ENCODE measurements around the gene NPAS2.

The NPAS2 gene

GRCh38 chr2:101014264-101014857, 194.4 kb downstream of the NPAS2 start:
- no peak for TF ChIP-seq CTCF (conservative IDR thresholded peaks at IDR 0.05; ENCODE audit: control insufficient read depth, insufficient read depth, low read depth, low read length)
- no peak for DNase-seq (ENCODE audit: low read depth)
- no peak overlapping the region for H3K4me3 ChIP-seq (ENCODE audit: control insufficient read depth, low read depth, low read length)

GRCh38 chr2:101017371-101017770, 197.4 kb downstream of the NPAS2 start:
- H3K4me3 ChIP-seq (ENCODE audit: control insufficient read depth, low read depth, low read length), result no peak overlapping the region
- DNase-seq (ENCODE audit: low read depth), result no peak
- TF ChIP-seq CTCF (conservative IDR thresholded peaks at IDR 0.05; ENCODE audit: control insufficient read depth, insufficient read depth, low read depth, low read length), result no peak

- TF ChIP-seq CTCF (conservative IDR thresholded peaks at IDR 0.05; ENCODE audit: control insufficient read depth, insufficient read depth, low read depth, low read length), result no peak
- DNase-seq (ENCODE audit: low read depth), result no peak
- H3K4me3 ChIP-seq (ENCODE audit: control insufficient read depth, low read depth, low read length), result no peak overlapping the region
These were observed 199.0 kb downstream of the NPAS2 start for GRCh38 chr2:101018934-101019333.

- TF ChIP-seq CTCF (conservative IDR thresholded peaks at IDR 0.05; ENCODE audit: control insufficient read depth, insufficient read depth, low read depth, low read length), result no peak
- H3K4me3 ChIP-seq (ENCODE audit: control insufficient read depth, low read depth, low read length), result no peak overlapping the region
- no peak for DNase-seq (ENCODE audit: low read depth)
These were observed 202.3 kb downstream of the NPAS2 start for GRCh38 chr2:101022221-101022620.

- TF ChIP-seq CTCF (conservative IDR thresholded peaks at IDR 0.05; ENCODE audit: control insufficient read depth, insufficient read depth, low read depth, low read length), result no peak
- H3K4me3 ChIP-seq (ENCODE audit: control insufficient read depth, low read depth, low read length), result no peak overlapping the region
- no peak for DNase-seq (ENCODE audit: low read depth)
These were observed 203.6 kb downstream of the NPAS2 start for GRCh38 chr2:101023327-101024107.

- no peak for TF ChIP-seq CTCF (conservative IDR thresholded peaks at IDR 0.05; ENCODE audit: control insufficient read depth, insufficient read depth, low read depth, low read length)
- no peak overlapping the region for H3K4me3 ChIP-seq (ENCODE audit: control insufficient read depth, low read depth, low read length)
- DNase-seq (ENCODE audit: low read depth), result no peak
These were observed 205.6 kb downstream of the NPAS2 start for GRCh38 chr2:101025561-101025960.
